CD4-positive, alpha-beta T cell treated with Interleukin-17A for 4 hours (primary cell): ENCODE measurements around the gene PRKAG2.

ENCODE experiments used
- DNase-seq: peaks from one replicate; pipeline ENCODE4 v3.0.0-alpha.2; 2020; ENCODE audit warnings: mixed read lengths

Gene PRKAG2

DNA sequence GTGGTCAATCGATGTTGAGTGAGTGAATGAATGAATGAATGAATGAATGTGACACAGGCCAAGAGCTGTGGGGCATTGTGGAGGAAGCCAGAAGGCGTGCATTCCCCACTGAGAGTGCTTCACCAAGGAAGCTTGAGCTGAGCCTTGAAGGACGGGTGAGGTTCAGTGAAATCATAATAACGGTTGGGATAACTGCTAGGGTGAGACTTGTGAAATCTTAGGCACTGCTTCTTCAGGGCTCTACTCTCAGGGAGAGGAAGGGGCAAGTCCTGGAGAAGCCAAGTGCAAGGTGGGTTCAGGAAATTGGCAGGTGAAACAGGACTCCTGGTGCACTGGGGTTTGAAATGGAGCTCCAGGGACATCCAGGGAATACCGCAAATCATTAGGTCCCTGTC lies 23.7 kb upstream of the PRKAG2 start:
- no peak for DNase-seq

DNA sequence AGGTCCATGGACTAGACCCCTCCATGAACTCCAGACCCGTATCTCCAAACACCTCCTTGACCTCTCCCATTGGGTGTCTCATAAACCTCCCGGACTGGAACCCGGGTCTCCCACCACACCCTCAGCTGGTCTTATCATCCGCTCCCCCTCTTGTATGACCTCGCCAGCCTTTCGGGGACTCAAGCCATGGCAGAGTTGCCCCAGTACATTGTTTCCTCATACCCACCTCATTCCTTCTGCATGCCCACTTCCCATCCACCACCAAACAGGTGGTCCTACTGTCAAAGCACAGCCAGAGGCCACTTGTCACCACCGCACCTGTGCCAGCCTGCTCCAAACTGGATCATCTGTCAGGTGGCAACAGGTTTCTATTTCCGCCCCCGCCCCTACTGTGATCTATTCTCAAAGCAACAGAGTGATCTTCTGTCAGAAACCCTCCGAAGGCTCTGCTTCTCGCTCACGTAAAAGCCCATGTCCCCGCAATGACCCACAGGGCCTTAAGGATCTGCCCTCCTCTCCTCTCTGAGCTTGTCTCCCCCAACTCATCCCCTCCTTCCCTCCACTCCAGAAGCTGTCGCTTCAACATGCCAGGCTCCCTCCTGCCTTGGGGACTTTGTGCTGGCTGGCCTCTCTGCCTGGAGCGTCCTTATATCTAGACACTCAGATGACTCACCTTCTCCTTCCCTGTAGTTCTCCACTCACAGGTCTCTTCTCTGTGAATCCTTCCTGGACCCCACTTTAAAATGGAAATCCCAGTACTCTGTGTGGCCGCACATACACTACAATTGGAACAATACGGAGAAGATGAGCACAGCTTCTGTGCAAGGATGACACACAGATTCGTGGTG lies 22.8 kb upstream of the PRKAG2 start:
- no peak for DNase-seq

DNA sequence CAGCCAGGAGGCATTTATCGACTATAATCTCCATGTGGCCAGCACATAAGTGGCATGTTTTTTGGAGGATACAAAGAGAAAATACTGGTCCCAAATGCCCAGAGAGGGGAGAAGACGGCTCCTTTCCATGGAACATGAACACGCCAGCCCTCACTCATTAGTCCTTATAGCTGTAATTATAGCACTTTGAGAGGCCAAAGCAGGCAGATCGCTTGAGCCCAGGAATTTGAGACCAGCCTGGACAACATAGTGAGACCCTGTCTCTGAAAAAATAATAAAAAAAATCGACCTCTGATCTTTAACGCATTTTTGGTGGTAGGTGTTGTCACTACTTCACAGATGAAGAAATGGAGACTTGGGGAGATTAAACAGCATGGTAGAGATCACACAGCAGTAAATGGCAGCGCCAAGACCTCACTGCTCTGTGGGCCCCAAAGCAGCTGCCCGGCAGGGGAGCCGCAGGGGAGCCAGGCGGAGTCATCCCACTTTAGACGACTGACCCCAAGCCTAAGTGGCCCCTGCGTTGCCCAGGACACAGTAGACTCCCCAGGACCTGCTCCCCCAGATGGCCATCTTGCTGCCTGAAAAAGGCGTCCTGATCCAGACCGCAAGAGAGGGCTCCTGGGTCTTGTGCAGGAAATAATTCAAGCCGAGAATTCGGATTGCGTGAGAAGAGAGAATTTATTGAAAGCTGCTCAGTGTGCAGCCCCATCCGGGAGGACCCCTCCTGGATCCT lies 21.2 kb upstream of the PRKAG2 start:
- no peak for DNase-seq

DNA sequence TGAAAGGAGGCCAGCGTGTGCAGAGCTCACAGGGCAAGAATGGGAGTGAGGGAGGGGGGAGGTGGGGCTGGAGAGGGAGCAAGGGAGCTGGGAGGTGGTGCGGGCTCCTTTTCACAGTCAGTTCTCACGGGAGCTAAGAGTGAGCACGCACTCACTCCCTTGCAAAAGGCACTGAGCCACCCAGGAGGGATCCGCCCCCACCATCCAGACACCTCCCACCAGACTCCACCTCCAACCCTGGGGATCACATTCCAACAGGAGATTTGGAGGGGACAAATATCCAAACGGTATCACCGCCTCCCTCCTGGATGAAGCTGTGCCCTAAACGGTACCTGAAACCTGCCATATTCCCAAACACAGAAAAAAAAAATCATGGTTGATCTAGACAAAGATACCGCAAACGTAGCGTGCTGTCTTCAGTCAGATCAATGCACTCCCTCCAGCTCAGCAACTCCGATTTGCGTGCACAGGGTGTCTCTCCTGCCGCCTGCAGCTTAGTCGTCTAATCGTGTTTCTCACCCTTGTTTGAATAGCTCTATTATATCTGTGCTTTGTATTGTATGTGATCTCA lies 20.3 kb upstream of the PRKAG2 start:
- no peak for DNase-seq

DNA sequence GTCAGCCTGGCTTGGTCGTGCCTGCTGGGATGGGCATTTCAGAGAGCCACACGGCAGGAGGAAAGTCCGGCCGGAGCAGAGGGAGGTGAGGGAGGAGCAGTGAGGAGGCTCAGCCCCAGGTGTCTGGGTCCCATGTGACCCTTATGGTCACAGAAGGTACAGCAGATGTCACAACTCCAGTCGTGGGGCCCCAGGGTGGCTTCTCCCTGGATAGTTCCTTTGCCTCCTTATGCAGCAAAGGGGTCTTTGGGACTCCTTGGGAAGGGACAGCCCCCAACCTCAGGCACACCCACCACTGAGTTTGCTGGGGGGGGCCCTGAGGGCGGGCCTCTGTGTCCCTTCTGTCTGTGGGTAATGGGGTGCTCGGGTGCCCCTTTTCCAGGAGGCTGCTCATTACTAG lies 19.6 kb upstream of the PRKAG2 start:
- no peak for DNase-seq

DNA sequence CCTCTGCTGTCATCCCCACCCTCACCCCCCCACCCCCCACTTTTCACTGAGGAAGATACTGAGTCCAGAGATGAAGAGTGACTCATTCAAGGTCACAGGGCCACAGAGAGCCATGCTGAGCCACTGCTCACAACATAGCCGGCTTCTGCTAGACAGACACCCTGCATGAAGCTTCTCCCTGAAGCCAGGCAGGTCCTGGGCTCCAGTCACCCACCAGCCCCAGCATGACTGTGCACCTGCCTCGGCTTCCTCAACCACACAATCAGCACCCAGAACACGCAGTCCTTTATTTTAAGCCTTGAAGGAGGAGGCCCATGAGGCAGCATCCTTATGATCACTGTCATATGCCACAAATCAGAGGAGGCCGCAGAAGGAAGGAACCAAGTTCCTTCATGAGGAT lies 19.2 kb upstream of the PRKAG2 start:
- no peak for DNase-seq

DNA sequence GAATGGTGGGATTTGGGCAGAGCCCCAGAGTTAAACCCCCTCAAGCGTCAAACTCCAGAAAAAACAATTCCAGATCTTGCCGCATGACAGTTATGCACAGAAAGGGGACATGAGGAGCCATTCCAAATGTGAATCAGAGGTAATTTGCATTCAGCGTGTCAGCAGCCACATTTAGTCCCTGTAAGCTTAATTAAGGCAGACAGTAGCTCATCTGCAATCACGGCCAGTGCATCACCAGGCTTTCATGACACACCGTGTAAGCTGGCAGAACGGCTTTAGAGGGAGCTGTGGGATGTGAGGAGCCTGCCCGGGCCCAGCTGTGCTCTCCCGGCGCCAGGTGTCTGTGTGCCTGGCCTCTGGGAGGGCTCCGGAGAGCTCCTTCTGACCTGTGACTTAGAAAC lies 18.7 kb upstream of the PRKAG2 start:
- no peak for DNase-seq

DNA sequence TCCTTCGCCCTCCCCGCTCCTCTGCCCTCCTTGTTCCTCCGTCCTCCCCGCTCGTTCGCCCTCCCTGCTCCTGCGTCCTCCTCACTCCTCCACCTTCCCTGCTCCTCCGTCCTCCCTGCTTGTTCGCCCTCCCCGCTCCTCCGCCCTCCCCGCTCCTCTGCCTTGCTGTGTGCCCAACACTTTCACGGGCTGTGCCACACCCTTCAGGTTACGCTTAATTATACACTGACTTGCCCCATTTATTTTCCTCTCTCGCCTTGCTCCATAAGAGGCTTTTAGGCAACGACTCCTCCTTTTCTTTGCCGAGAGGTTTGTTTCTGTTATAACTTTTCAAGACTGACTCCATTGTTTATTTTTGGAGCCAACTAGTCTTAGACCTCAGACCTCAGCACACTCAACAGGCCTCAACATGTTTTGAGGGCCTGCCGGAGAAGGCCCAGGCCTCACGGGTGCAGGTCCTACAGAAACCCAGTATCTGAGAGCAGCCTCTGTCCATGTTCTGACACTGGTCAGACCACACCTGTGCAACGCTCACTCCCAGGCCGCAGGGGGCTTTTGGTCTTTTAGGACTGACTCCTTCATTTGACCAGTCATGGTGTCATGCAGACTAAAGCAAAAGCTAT lies 18.2 kb upstream of the PRKAG2 start:
- DNase-seq, result no peak

DNA sequence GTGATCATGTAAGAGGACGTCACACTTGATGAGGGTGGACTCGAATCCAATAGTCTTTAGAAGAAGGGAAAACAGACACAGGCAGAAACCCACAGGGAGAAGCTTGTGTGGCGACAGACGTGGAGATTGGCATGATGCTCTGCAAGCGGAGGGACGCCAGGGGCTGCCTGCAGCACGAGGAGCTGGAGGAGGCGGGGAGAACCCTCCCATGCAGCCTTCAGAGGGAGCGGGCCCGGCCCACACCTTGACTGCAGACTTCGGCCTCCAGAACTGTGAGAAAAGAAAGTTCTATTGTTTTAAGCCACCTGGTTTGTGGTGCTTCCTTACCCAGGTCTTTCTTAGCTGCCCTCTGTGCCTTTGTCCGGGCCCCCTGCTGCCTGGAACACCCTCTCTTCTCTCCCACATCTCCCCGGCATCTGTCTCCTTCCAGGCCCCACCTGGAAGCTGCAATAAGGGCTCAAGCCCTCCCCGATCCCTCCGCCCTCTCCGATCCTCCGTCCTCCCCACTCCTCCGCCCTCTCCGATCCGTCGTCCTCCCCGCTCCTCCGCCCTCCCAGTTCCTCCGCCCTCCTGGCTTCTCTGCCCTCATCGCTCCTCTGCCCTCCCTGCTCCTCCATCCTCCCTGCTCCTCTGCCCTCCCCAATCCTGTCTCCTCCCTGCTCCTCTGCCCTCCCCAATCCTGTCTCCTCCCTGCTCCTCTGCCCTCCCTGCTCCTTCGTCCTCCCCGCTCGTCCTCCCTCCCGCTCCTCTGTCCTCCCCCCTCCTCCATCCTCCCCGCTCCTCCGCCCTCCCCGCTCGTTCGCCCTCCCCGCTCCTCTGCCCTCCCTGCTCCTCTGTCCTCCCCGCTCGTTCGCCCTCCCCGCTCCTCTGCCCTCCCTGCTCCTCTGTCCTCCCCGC lies 17.4 kb upstream of the PRKAG2 start:
- DNase-seq, result no peak

DNA sequence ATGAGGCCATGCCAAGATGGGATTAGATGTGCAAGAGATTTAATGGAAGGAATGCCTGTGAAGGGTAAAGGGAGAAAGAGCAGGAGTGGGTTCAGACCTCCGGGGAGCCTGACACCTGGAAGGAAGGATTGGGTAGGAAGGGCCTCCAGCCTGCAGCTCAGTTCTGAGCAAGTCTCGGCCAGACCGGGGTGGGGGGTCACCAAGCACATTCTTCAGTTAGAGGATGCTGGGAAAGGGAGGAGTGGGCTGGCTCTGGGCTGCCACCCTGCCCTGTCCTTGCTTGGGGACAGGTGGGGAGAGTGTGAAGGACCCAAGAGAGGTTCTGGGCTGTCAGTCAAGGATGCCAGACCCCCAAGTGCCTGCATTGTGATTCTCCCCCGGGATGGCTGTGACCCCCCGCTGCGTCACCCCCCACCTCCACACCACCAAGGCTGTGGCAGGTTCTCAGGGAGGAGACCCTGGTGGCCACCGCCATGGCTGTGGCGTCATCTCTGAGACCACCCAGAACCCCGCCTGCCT lies 16.5 kb upstream of the PRKAG2 start:
- no peak for DNase-seq

DNA sequence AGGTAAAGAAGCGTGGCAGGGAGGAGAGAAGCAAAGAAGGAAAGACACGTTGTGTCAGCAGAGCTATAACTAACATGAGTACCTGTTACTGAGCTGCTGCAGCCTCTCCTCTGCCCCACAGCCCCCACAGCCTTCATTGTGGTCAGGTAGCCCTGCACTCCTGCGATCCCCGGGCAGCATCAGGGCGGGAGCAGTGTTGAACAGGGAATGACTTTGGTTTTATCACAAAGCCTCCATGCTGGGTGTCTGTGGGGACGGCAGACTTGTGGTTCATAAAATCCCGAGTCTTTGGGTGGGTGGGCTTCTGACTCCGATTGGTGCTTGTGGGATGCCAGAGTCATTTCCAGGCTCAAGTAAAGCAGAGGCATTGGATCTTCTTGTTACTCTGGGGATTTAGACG lies 14.8 kb upstream of the PRKAG2 start:
- no peak for DNase-seq

DNA sequence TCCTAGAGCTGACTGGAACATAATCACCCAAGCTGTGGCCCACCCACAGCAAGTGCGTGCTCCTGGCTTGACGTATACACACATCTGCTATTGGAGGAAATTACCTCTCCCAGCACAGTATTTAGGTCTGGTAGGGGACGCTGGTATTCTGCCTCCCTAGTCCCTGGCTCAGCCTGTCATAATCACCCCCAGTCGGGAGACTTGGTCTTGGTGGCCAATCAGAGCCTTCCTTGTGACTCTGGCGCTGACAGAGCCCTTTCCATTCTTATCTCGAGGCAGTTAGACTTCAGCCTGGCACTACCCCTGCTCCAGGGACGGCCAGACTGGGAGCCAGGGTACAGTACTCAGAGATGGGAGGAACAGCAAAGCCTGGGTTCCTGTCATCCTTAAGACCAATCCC lies 14.3 kb upstream of the PRKAG2 start:
- DNase-seq, result no peak

DNA sequence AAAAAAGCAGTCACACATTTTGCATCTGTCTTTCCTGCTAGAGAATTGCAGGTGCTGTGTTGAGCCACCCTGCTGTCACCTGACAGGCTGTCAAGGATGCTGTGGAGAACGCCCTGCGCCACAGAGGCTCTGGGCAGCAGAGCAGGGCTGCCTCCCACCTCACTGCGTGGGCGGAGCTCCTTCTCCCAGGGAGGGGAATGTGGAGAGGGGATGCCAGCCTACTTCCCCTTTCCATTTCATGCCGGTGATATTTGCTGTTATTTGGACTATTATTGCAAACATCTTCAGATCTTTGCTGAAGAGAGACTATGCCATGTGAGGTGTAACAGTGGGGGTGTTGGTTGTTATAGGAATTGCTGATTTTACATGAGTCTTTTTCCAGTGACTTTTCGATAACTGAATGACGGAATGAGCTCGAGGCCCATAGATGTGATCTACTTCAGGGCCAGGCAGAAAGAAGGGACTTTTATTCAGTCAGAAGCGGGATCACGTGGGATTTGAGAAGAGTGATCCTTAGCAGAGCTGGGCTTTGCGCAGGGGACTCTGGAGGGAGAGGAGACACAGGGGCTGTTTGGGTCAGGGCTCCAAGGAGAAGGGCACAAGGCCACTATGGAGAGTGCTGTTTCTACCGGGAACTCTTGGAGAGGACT lies 13.6 kb upstream of the PRKAG2 start:
- DNase-seq, result no peak

DNA sequence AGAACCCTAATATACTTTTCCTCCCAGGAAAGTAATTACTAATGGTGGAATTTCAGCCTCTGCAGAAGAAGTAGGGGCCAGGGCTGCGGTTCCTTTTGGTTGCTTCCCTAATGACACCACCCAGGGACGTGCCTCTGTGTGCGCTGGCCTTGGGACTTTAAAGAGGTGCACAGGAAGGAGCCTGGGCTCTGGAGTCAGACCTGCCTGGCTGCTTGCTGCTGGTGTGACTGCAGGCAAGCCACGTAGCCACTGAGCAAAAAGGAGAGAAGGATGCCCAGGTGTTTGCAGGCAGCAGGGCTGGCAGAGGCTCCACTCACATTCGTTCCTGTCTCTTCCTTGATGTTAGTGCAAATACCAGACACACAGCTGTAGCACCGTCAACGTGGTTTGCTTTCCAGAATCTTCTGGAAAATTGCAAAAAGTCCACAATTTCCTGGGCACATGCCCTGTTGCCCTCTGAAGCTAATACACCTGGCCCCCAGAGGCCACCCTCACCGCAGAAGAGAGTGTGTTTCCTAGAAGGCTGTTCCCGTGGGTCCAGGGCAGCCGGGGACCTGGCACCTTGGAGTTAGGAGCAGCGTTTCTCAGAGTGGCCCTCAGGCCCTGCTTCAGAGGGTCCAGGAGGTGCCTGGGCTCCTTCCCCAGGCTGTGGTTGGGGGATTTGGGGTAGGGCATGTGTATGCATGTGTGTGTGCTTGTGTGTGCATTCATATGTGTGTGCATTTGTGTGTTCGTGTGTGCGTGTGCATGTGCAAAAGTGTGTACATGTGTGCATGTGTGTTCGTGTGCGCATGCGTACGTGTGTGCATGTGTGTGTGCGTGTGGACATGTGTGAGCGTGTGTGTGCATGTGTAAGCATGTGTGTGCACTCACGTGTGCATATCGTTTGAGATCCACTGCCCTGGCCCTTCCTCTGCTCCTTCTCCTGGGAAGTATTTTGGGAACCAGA lies 12.8 kb upstream of the PRKAG2 start:
- DNase-seq, result no peak

DNA sequence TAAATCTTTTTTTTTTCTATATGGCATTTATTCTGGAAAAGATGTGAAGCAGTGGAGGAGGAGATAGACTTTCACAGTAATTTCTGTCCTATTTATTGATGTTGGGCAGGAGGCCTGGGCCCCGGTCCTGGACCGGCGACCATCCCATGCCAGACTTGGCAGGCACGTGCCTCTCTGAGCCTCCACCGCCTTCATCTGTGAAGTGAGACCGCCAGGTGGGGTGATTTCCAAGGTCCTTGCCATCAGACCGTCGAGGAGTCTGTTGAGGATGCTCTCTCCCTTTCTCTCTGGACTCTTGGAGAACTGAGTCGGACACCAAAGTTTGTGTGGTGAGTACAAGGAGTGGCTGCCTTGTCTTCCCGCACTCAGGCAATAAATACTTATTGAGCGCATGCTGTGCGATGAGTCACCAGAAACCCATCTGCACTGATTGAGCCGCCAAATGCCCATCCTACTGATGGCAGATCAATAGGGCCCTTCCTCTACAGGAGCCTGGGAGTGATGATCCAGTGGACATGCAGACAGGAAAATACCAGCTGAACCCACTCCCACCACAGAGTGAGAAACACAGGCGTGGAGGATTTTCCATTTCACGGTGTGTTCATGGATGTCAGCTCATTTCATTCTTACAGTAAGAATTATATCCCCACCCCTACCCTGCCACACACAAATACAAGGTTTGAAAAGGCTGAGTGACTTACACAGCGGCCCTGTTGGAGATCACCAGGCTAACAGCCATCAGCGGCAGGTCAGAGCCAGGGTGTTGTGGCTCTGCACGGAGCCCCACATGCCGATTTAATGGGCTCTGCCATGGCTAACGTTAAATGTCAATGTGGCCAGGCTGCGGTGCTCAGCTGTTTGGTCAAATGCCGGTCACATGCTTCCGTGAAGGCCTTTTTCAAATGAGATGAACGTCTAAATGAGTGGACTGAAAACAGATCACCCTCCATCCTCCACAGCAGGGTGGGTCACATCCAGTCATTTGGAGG lies 11.5 kb upstream of the PRKAG2 start:
- DNase-seq, result no peak

DNA sequence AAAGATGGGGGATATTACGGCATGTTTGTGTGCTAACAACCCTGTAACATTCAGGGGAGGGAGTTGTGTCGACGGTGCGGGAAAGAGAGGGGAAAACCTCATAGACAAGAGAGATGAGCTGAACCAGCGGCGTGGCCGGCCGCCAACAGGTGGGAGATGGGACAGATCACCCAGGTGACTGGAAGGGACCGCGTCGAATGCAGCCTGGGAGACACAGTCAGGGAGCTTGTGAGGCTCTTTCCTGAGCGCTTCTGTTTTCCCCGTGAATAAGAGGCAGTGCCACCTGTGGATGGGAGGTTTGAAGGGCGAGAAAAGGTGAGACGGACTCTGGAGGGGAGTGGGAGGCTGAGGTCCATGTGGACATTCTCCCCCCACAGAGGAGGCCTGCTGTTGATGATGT lies 9.9 kb upstream of the PRKAG2 start:
- no peak for DNase-seq

DNA sequence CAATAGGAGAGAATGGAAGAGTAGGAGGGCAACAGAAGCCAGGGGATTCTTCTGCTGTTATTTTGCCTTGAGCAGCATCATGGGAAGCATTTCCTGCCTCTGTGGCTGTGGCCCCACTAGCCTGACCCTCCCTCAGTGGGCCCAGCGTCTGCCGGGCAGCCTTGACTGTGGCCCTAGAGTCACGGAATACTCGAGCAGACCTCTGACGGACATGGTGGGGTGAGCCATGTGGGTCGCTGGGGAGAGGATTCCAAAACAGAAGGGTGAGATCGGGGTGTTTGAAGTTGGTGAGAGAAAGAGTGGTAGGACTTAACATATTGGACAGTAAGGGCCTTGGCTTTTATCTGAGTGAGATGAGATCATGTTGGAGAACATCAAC lies 8.3 kb upstream of the PRKAG2 start:
- DNase-seq, result no peak

DNA sequence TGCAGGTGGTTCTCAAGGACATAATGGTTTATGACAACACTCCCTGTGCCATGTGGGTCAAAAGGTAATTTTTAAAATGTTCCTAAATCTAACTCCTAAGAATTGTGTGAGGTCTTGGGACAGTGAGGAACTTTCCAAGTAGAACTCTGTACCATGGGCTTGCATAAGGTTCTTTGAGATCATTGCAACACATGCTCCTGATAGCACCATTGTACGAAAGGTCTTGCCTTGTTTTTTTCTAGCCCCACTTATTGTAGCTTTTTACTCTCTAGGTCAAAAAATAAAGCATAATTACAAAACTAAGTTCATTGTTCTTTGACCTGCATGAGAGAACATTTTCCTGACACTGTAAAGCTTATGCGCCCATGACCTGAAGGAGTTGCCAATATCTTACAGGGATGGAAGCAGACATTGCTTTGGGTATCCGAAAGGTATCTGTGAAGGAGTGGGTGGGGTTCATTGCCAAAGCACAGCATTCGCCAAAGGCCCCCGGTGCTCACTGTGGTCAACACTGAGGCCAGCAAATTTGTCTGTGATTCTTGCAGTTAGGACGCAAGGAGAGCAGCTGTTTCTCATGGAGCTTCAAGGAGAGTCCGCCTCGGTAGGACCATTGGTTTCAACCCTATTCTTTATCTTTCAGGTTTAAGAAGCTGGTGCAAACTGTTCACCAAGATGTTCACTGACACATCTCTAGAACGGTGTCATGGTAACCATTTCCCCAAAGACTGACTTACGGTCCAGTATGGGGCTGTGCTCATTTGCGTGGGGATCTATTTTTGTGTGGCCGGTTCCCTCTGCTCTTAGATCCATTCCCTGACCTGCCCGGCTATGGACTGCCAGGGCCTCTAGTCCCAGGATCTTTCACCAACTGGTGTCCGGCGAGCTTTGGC lies 7.6 kb upstream of the PRKAG2 start:
- DNase-seq, result no peak
